Muscle layer of colon (tissue), 2 donors: ENCODE results near the gene ZCCHC3.

Experiments
- H3K27ac ChIP-seq: one replicate; pipeline ENCODE4 v1.7.0; 2013; ENCODE audit warnings: low read depth, mild to moderate bottlenecking, low read length, moderate library complexity
- H3K27me3 ChIP-seq, 2 donors: one replicate each; pipeline ENCODE4 v1.7.0; 2013; ENCODE audit warnings: low read length in 2 of 2, mild to moderate bottlenecking in 2 of 2; ENCODE audit not compliant: insufficient read depth in 2 of 2, control insufficient read depth in 1 of 2
- H3K36me3 ChIP-seq: one replicate; pipeline ENCODE4 v1.7.0; 2013; ENCODE audit warnings: mild to moderate bottlenecking, low read length; ENCODE audit not compliant: insufficient read depth
- H3K4me1 ChIP-seq: one replicate; pipeline ENCODE4 v1.7.0; 2013; ENCODE audit warnings: mild to moderate bottlenecking, low read length; ENCODE audit not compliant: insufficient read depth
- H3K4me3 ChIP-seq, 2 donors: one replicate each; pipeline ENCODE4 v1.7.0; 2013; ENCODE audit warnings: low read length in 2 of 2, low read depth in 1 of 2, mild to moderate bottlenecking in 1 of 2, moderate library complexity in 1 of 2
- H3K9ac ChIP-seq: one replicate; pipeline ENCODE4 v1.7.0; 2013; ENCODE audit warnings: low read length
- H3K9me3 ChIP-seq: one replicate; pipeline ENCODE4 v1.7.0; 2013; ENCODE audit warnings: mild to moderate bottlenecking, low read length
- donor health status: abdominal sarcoma.
- donor health status: Adenocarcinoma of cecum.

Gene ZCCHC3

DNA sequence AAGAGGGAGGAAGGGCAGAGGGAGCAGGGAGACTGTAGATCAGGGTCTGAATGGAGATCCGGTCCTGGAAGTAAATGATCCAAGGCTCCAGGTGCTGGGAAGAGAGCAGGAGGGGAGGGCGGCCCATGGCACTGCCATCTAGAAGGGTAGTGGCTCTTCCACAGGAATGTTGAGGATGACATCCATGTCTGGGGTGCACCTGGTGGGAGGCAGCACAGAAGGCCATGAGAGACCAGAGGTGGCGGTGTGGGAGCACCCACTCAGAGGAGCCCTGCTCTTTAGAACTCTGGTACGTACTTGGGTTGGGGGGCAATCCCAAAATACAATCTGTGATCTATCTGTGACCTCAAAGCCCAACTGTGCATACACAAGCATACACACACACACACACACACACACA is 26.3 kb upstream of the ZCCHC3 start:
- H3K9ac ChIP-seq: no peak overlapping the region

DNA sequence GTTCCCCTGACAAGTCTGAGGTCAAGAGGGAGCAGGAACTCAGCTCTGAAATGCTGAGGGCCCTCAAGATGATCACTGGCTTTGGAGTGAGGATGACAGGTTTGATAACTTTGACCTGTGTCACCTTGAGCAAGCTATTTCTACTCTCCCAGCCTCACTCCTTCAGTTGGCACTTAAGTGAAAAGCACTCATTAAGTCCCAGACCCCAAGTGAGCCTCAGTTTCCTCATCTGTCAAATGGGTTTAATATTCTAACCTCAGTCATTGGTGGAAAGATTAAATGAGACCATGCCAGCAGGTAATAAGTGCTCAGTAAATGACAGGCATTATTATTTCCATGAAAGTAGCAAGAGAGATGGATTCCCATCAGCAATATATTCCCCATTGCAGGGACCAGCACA is 25.8 kb upstream of the ZCCHC3 start:
- Histone ChIP-seq H3K4me1 (peaks cover 2% of the 10 kb centered on the region), H3K27ac (no peak overlapping the region)

More for the DNA sequence above, 26.3 kb upstream of the ZCCHC3 start:
- Histone ChIP-seq H3K4me1 (peaks cover 5% of the 10 kb centered on the region), H3K4me3 (no peak overlapping the region), H3K9me3 (no peaks in the 10 kb centered on the region), H3K27ac (no peak overlapping the region), H3K27me3 (no peaks in the 10 kb centered on the region), H3K36me3 (peaks cover 7% of the 10 kb centered on the region)

GRCh38 chr20:272718-273117 is 24.7 kb upstream of the ZCCHC3 start:
- no peaks in the 10 kb centered on the region for H3K27me3 ChIP-seq

More for the DNA sequence above, 25.8 kb upstream of the ZCCHC3 start:
- Histone ChIP-seq H3K27me3 (no peaks in the 10 kb centered on the region), H3K4me3 (no peak overlapping the region), H3K9me3 (no peaks in the 10 kb centered on the region), H3K9ac (no peak overlapping the region), H3K36me3 (peaks cover 10% of the 10 kb centered on the region)

GRCh38 chr20:273884-274283 is 23.5 kb upstream of the ZCCHC3 start:
- Histone ChIP-seq H3K4me3 (no peak overlapping the region), H3K27ac (no peak overlapping the region), H3K4me1 (no peaks in the 10 kb centered on the region), H3K9ac (no peak overlapping the region), H3K27me3 (no peaks in the 10 kb centered on the region), H3K36me3 (peaks cover 24% of the 10 kb centered on the region), H3K9me3 (no peaks in the 10 kb centered on the region)

More at GRCh38 chr20:272718-273117, 24.7 kb upstream of the ZCCHC3 start:
- Histone ChIP-seq H3K9me3 (no peaks in the 10 kb centered on the region), H3K36me3 (peaks cover 20% of the 10 kb centered on the region), H3K4me3 (no peak overlapping the region), H3K27ac (no peak overlapping the region), H3K4me1 (no peaks in the 10 kb centered on the region), H3K9ac (no peak overlapping the region)

- Histone ChIP-seq H3K4me3 (no peak overlapping the region), H3K9ac (no peak overlapping the region), H3K27me3 (no peaks in the 10 kb centered on the region), H3K36me3 (peaks cover 24% of the 10 kb centered on the region), H3K27ac (no peak overlapping the region), H3K9me3 (no peaks in the 10 kb centered on the region), H3K4me1 (no peaks in the 10 kb centered on the region)
Observed at GRCh38 chr20:275791-276190, 21.6 kb upstream of the ZCCHC3 start.

GRCh38 chr20:276620-277495 is 20.5 kb upstream of the ZCCHC3 start:
- Histone ChIP-seq H3K9ac (no peak overlapping the region), H3K4me3 (no peak overlapping the region), H3K36me3 (peaks cover 24% of the 10 kb centered on the region), H3K9me3 (no peaks in the 10 kb centered on the region), H3K27ac (no peak overlapping the region), H3K4me1 (no peaks in the 10 kb centered on the region), H3K27me3 (no peaks in the 10 kb centered on the region)

DNA sequence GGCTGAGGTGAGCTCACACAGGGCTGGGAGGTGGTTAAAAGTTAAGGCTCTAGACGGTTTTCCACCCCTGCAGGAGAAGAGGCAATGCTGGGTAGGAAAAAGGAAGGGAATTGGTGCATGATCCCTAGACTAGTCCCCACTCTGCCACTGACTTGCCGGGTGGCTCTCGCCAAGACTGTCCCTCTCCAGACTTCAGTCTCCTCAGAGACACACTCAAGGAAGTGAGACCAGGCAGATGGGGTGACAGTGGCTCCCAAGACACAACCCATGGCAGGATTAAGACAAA is 19.9 kb upstream of the ZCCHC3 start:
- Histone ChIP-seq H3K9me3 (no peaks in the 10 kb centered on the region), H3K36me3 (peaks cover 24% of the 10 kb centered on the region), H3K27ac (no peak overlapping the region), H3K4me3 (no peak overlapping the region), H3K9ac (no peak overlapping the region), H3K4me1 (no peaks in the 10 kb centered on the region), H3K27me3 (no peaks in the 10 kb centered on the region)

DNA sequence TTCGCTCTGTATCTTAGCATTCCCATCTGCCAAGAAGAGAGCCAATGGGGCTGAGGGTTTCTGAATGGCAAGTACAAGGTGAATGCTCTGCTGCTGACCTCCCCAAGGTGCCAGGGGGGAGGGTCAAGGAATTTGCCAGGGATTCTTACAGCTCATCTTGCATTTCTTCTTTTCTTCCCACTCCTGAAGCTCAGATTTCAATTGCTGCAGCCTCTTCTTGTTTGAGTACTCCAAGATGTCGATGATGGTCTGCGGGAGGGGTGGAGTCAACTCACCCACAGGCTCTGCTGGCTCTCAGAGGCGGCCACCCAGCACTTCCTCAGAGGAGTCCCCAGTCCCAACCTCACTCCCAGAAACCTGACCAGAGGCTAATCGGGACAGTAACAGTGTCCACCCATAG is 19.2 kb upstream of the ZCCHC3 start:
- H3K4me1 ChIP-seq: no peaks in the 10 kb centered on the region
- peaks cover 24% of the 10 kb centered on the region for H3K36me3 ChIP-seq
- no peak overlapping the region for H3K9ac ChIP-seq
- H3K27ac ChIP-seq: no peak overlapping the region
- H3K9me3 ChIP-seq: no peaks in the 10 kb centered on the region
- H3K27me3 ChIP-seq: no peaks in the 10 kb centered on the region
- H3K4me3 ChIP-seq: no peak overlapping the region

GRCh38 chr20:278607-279571 is 18.5 kb upstream of the ZCCHC3 start:
- H3K9me3 ChIP-seq: no peaks in the 10 kb centered on the region
- H3K9ac ChIP-seq: no peak overlapping the region
- H3K27me3 ChIP-seq: no peaks in the 10 kb centered on the region
- H3K27ac ChIP-seq: no peak overlapping the region
- H3K36me3 ChIP-seq: peaks cover 24% of the 10 kb centered on the region
- H3K4me1 ChIP-seq: no peaks in the 10 kb centered on the region
- no peak overlapping the region for H3K4me3 ChIP-seq

- H3K27ac ChIP-seq: no peak overlapping the region
- no peaks in the 10 kb centered on the region for H3K36me3 ChIP-seq
- H3K4me1 ChIP-seq: no peaks in the 10 kb centered on the region
- H3K4me3 ChIP-seq: no peak overlapping the region
- H3K9me3 ChIP-seq: no peaks in the 10 kb centered on the region
- H3K27me3 ChIP-seq: no peaks in the 10 kb centered on the region
- H3K9ac ChIP-seq: no peak overlapping the region
Observed at GRCh38 chr20:284172-284571, 13.2 kb upstream of the ZCCHC3 start.

- Histone ChIP-seq H3K9ac (no peak overlapping the region), H3K27me3 (no peaks in the 10 kb centered on the region), H3K4me3 (no peak overlapping the region), H3K36me3 (no peaks in the 10 kb centered on the region), H3K9me3 (no peaks in the 10 kb centered on the region), H3K4me1 (peaks cover 7% of the 10 kb centered on the region), H3K27ac (no peak overlapping the region)
Observed at GRCh38 chr20:286508-286907, 10.9 kb upstream of the ZCCHC3 start.
